K562 (cell line): ENCODE data around the gene SCAMP5. TPM values are rescaled to one million over a fixed set of nuclear protein-coding genes. Genes with fewer than 3 reads are reported as not detected.
A peak's percentile ranks its signal among the peaks of the same experiment; 100 is the strongest.

Experiments
- CTBP1 ChIP-seq: fragments of 450-650 bp; IDR thresholded peaks from 2 replicates; pipeline ENCODE4 v1.6.1; 2016; ENCODE audit warnings: borderline replicate concordance
- EGR1 ChIP-seq: fragments of 450-650 bp; conservative IDR thresholded peaks from 2 replicates; pipeline ENCODE4 v1.6.1; 2017; ENCODE audit warnings: mild to moderate bottlenecking
- EZH2 ChIP-seq: IDR thresholded peaks from 2 replicates; pipeline ENCODE4 v1.6.1; 2012; ENCODE audit warnings: low read depth, mild to moderate bottlenecking, inconsistent platforms, low read length, borderline replicate concordance
- GTF2E2 ChIP-seq: fragments of 200-800 bp; sonication (Bioruptor generic); IDR thresholded peaks from 2 replicates; pipeline ENCODE4 v1.6.1; 2016; ENCODE audit warnings: missing genetic modification characterization, missing compliant biosample characterization
- HDAC1 ChIP-seq, 2 experiments: fragments of 450-650 bp; IDR thresholded peaks; 2 replicates each; pipeline ENCODE4 v1.6.1; 2016 to 2017; ENCODE audit warnings: inconsistent platforms in 1 of 2, mild to moderate bottlenecking in 1 of 2, moderate library complexity in 1 of 2
- HDGF ChIP-seq: fragments of 450-650 bp; IDR thresholded peaks from 2 replicates; pipeline ENCODE4 v1.6.1; 2016
- NBN ChIP-seq: fragments of 450-650 bp; IDR thresholded peaks from 2 replicates; pipeline ENCODE4 v1.6.1; 2016; ENCODE audit warnings: low read depth, mild to moderate bottlenecking
- RBFOX2 ChIP-seq: fragments of 200-400 bp; formaldehyde crosslinking; IDR thresholded peaks from 2 replicates; pipeline ENCODE4 v1.6.1; 2017; ENCODE audit warnings: low read depth, mild to moderate bottlenecking, low read length, moderate library complexity
- RFX7 ChIP-seq: fragments of 250-450 bp; sonication (Bioruptor Pico); IDR thresholded peaks from 2 replicates; pipeline ENCODE4 v1.5.1; 2021; ENCODE audit warnings: mild to moderate bottlenecking
- RUNX1 ChIP-seq: sonication (generic); IDR thresholded peaks from 2 replicates; pipeline ENCODE4 v1.6.1; 2016; ENCODE audit warnings: antibody characterized with exemption, low read depth
- SRSF1 ChIP-seq: fragments of 200-400 bp; formaldehyde crosslinking; IDR thresholded peaks from 2 replicates; pipeline ENCODE4 v1.6.1; 2017; ENCODE audit warnings: mild to moderate bottlenecking, low read depth, low read length, moderate library complexity
- TARDBP ChIP-seq: fragments of 450-650 bp; IDR thresholded peaks from 2 replicates; pipeline ENCODE4 v1.6.1; 2016
- ZNF436 ChIP-seq: fragments of 250-450, 450-650 bp; sonication (Bioruptor Pico); formaldehyde crosslinking; IDR thresholded peaks from 2 replicates; pipeline ENCODE4 v1.7.0; 2020; ENCODE audit warnings: mild to moderate bottlenecking
- ZNF644 ChIP-seq: fragments of 200-800 bp; sonication (Bioruptor generic); IDR thresholded peaks from 2 replicates; pipeline ENCODE4 v1.6.1; 2016; ENCODE audit warnings: low read depth, missing genetic modification characterization, missing compliant biosample characterization
- polyA plus RNA-seq, 8 experiments: library from polyadenylated mRNA; depleted of rRNA in 4 of 8; stranded (reverse) in 5 of 8; unstranded in 3 of 8; fragments of >200 nt; fragmentation: Nextera tagmentation in 2 of 8; fragmentation: Illumina TruSeq in 1 of 8; extraction: Ambion mirVana in 2 of 8; extraction: Trizol in 1 of 8; gene quantifications; 2 replicates each; pipeline versions ENCODE4 v1.2.1 to v1.2.3, GENCODE V29; 2011 to 2014; ENCODE audit warnings: inconsistent platforms in 1 of 8, missing spikeins in 1 of 8
- total RNA-seq, 7 experiments: library from RNA; depleted of rRNA in 6 of 7; stranded (reverse); fragments of >200 nt in 6 of 7; fragmentation: Illumina TruSeq in 2 of 7; extraction: Trizol in 2 of 7; gene quantifications; 2 replicates each; pipeline versions ENCODE4 v1.2.1 to v1.2.3, GENCODE V29; 2011 to 2021; ENCODE audit warnings: low replicate concordance in 1 of 7
- TF ChIP-seq, protein P1 (sequence below): sonication (generic); formaldehyde crosslinking; IDR thresholded peaks from 2 replicates; pipeline ENCODE4 v1.8.1; 2023; ENCODE audit warnings: missing genetic modification reagents, mild to moderate bottlenecking, borderline replicate concordance
- TF ChIP-seq, protein P2 (sequence below): fragments of 450-650 bp; formaldehyde crosslinking; IDR thresholded peaks from 2 replicates; pipeline ENCODE4 v1.4.0; 2020; ENCODE audit warnings: mild to moderate bottlenecking, moderate library complexity
- TF ChIP-seq, protein P3 (sequence below): sonication (generic); formaldehyde crosslinking; IDR thresholded peaks from 2 replicates; pipeline ENCODE4 v1.8.0; 2023; ENCODE audit warnings: missing genetic modification reagents, mild to moderate bottlenecking, borderline replicate concordance

The SCAMP5 gene
- total and polyA plus RNA-seq, 9 of the 15 experiments (the other 6 are each of a cell fraction or from before 2014, with no cell fraction given), result 0.09 to 0.29 (median 0.19) TPM; not detected in 5

DNA sequence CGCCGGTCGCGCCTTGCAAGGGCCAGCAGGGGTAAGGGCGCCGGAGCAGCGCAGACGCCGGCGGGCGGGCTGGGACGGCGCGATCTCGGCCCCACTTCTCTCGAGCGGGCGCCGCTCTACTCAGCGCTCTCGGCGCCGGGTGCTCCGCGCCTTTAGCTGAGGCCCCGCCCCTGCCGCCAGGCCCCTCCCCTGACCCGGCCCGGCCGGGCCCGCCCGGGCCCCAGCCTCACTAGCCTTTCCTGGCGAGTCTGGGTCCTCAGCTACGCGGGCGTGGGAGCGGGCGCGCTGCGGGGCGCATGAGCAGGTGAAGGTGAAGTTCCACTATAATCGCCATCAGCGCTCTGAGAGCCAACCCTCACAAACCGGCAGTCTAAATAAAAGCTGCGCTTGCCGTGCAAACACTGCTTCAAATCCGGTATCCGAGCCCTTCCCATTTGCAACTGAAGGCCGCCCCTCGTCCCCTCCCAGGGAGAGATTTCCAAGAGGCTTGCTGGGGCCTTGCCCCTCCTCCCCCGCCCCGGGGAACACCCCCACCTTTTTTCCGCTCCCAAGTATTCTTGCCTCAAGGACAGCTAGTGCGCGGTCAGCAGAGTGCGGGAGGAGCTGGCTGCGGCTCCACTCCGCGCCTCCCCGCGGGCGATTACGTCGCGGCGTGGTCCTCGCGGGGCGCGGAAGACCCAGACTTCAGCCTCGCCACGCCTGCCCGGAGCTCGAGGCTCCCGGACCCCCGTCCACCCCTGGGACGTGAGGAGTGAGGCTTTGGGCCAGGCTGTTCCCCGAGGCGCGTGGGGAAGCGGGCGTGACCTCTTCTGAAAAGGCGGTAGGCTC lies 38.5 kb upstream of the SCAMP5 start, which contains the start of gene RPP25 (continued):
- TF ChIP-seq, protein P1, sequence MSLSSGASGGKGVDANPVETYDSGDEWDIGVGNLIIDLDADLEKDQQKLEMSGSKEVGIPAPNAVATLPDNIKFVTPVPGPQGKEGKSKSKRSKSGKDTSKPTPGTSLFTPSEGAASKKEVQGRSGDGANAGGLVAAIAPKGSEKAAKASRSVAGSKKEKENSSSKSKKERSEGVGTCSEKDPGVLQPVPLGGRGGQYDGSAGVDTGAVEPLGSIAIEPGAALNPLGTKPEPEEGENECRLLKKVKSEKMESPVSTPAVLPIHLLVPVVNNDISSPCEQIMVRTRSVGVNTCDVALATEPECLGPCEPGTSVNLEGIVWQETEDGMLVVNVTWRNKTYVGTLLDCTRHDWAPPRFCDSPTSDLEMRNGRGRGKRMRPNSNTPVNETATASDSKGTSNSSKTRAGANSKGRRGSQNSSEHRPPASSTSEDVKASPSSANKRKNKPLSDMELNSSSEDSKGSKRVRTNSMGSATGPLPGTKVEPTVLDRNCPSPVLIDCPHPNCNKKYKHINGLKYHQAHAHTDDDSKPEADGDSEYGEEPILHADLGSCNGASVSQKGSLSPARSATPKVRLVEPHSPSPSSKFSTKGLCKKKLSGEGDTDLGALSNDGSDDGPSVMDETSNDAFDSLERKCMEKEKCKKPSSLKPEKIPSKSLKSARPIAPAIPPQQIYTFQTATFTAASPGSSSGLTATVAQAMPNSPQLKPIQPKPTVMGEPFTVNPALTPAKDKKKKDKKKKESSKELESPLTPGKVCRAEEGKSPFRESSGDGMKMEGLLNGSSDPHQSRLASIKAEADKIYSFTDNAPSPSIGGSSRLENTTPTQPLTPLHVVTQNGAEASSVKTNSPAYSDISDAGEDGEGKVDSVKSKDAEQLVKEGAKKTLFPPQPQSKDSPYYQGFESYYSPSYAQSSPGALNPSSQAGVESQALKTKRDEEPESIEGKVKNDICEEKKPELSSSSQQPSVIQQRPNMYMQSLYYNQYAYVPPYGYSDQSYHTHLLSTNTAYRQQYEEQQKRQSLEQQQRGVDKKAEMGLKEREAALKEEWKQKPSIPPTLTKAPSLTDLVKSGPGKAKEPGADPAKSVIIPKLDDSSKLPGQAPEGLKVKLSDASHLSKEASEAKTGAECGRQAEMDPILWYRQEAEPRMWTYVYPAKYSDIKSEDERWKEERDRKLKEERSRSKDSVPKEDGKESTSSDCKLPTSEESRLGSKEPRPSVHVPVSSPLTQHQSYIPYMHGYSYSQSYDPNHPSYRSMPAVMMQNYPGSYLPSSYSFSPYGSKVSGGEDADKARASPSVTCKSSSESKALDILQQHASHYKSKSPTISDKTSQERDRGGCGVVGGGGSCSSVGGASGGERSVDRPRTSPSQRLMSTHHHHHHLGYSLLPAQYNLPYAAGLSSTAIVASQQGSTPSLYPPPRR (CRISPR knock-in tag), result no peak
- TF ChIP-seq ZNF436 (CRISPR knock-in tag), result no peak
- TF ChIP-seq EGR1, result peak; percentile 58; the same call in 1 of the 2 replicates
- no peak for TF ChIP-seq EZH2
- TF ChIP-seq RBFOX2, result peak; percentile 83
- 0 out of 2 replicates have a peak, but pooled peaks have one; percentile 0 for TF ChIP-seq TARDBP
- TF ChIP-seq, protein P2, sequence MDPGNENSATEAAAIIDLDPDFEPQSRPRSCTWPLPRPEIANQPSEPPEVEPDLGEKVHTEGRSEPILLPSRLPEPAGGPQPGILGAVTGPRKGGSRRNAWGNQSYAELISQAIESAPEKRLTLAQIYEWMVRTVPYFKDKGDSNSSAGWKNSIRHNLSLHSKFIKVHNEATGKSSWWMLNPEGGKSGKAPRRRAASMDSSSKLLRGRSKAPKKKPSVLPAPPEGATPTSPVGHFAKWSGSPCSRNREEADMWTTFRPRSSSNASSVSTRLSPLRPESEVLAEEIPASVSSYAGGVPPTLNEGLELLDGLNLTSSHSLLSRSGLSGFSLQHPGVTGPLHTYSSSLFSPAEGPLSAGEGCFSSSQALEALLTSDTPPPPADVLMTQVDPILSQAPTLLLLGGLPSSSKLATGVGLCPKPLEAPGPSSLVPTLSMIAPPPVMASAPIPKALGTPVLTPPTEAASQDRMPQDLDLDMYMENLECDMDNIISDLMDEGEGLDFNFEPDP (CRISPR knock-in tag), result no peak
- TF ChIP-seq, protein P3, sequence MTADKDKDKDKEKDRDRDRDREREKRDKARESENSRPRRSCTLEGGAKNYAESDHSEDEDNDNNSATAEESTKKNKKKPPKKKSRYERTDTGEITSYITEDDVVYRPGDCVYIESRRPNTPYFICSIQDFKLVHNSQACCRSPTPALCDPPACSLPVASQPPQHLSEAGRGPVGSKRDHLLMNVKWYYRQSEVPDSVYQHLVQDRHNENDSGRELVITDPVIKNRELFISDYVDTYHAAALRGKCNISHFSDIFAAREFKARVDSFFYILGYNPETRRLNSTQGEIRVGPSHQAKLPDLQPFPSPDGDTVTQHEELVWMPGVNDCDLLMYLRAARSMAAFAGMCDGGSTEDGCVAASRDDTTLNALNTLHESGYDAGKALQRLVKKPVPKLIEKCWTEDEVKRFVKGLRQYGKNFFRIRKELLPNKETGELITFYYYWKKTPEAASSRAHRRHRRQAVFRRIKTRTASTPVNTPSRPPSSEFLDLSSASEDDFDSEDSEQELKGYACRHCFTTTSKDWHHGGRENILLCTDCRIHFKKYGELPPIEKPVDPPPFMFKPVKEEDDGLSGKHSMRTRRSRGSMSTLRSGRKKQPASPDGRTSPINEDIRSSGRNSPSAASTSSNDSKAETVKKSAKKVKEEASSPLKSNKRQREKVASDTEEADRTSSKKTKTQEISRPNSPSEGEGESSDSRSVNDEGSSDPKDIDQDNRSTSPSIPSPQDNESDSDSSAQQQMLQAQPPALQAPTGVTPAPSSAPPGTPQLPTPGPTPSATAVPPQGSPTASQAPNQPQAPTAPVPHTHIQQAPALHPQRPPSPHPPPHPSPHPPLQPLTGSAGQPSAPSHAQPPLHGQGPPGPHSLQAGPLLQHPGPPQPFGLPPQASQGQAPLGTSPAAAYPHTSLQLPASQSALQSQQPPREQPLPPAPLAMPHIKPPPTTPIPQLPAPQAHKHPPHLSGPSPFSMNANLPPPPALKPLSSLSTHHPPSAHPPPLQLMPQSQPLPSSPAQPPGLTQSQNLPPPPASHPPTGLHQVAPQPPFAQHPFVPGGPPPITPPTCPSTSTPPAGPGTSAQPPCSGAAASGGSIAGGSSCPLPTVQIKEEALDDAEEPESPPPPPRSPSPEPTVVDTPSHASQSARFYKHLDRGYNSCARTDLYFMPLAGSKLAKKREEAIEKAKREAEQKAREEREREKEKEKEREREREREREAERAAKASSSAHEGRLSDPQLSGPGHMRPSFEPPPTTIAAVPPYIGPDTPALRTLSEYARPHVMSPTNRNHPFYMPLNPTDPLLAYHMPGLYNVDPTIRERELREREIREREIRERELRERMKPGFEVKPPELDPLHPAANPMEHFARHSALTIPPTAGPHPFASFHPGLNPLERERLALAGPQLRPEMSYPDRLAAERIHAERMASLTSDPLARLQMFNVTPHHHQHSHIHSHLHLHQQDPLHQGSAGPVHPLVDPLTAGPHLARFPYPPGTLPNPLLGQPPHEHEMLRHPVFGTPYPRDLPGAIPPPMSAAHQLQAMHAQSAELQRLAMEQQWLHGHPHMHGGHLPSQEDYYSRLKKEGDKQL, result no peak
- no peak for TF ChIP-seq RUNX1
- no peak for TF ChIP-seq HDAC1 (IDR thresholded peaks at IDR 0.05)
- TF ChIP-seq NBN, result no peak
- TF ChIP-seq CTBP1, result peak; percentile 55; the same call in 1 of the 2 replicates
- 0 out of 2 replicates have a peak, but pooled peaks have one; percentile 25 for TF ChIP-seq GTF2E2 (tag)
- TF ChIP-seq HDGF, result no peak
- TF ChIP-seq SRSF1, result no peak
- TF ChIP-seq RFX7 (CRISPR knock-in tag), result no peak
- no peak for TF ChIP-seq ZNF644
